Measurements from ENCODE around the gene HIVEP2.

Gene HIVEP2

DNA sequence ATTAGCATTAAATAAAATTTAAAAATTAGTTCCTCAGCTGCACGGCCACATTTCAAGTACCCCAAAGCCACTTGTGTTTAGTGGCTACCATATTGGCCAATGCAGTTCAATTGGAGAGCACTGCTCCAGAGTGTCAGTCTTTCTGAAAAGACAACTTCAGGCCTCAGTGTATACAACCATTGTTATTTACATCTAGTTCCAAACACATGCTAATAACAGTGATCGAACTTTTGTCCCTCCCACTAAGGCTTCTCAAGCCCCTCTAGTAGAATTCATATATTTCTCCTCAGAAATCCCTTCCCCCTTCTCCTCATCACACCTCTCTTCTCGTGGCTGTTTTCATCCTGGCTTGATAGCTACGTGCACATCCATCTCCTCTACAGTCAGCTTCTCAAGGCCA is 32.9 kb downstream of the HIVEP2 start:
- Histone ChIP-seq H3K27ac (0 out of 22 replicates have a peak overlapping the region, but pooled peaks of 1 of the 11 experiments have one; percentile 57), H3K4me2 (no peak overlapping the region), H3K4me3 (no peak overlapping the region)

GRCh38 chr6:142911430-142911829 is 33.5 kb downstream of the HIVEP2 start:
- H3K27ac ChIP-seq, result no peak overlapping the region
- H3K4me3 ChIP-seq, result no peak overlapping the region
- peaks cover 4 to 29% (median 21%) of the 10 kb centered on the region in 10 experiments; a peak in 17 of 20 replicates for H3K4me1 ChIP-seq
- H3K9ac ChIP-seq, result no peak overlapping the region
- H3K4me2 ChIP-seq, result no peak overlapping the region
- no peak for TF ChIP-seq Cebpa-rat (IDR thresholded peaks at IDR 0.05)
- no peaks in the 10 kb centered on the region for H3K27me3 ChIP-seq
- H3K36me3 ChIP-seq, result peaks cover 0 to 70% (median 15%) of the 10 kb centered on the region in 11 experiments; a peak in 13 of 22 replicates
- peaks cover 0 to 36% (median 23%) of the 10 kb centered on the region in 11 experiments; a peak in 14 of 22 replicates for H3K9me3 ChIP-seq (replicated peaks in 1 of 11)
- H4K20me1 ChIP-seq, result no peaks in the 10 kb centered on the region; a peak in 5 of 22 replicates

More for the DNA sequence above, 32.9 kb downstream of the HIVEP2 start:
- no peak for TF ChIP-seq Cebpa-rat (IDR thresholded peaks at IDR 0.05)
- Histone ChIP-seq H3K9ac (no peak overlapping the region), H3K9me3 (replicated peaks in 1 of 11) (peaks cover 0 to 36% (median 23%) of the 10 kb centered on the region in 11 experiments; a peak in 14 of 22 replicates), H3K36me3 (peaks cover 0 to 72% (median 11%) of the 10 kb centered on the region in 11 experiments; a peak in 13 of 22 replicates), H4K20me1 (no peaks in the 10 kb centered on the region; a peak in 5 of 22 replicates), H3K27me3 (no peaks in the 10 kb centered on the region), H3K4me1 (peaks cover 4 to 29% (median 21%) of the 10 kb centered on the region in 10 experiments; a peak in 17 of 20 replicates)

GRCh38 chr6:142909686-142910085 is 35.3 kb downstream of the HIVEP2 start:
- Histone ChIP-seq H3K27me3 (no peaks in the 10 kb centered on the region), H3K4me3 (no peak overlapping the region), H3K9me3 (replicated peaks in 1 of 11) (peaks cover 0 to 40% (median 23%) of the 10 kb centered on the region in 11 experiments; a peak in 16 of 22 replicates), H4K20me1 (no peaks in the 10 kb centered on the region; a peak in 5 of 22 replicates), H3K9ac (no peak overlapping the region), H3K27ac (no peak overlapping the region), H3K4me2 (no peak overlapping the region), H3K36me3 (peaks cover 0 to 57% (median 15%) of the 10 kb centered on the region in 11 experiments; a peak in 13 of 22 replicates), H3K4me1 (peaks cover 4 to 21% (median 13%) of the 10 kb centered on the region in 10 experiments; a peak in 17 of 20 replicates)
- no peak for TF ChIP-seq Cebpa-rat (IDR thresholded peaks at IDR 0.05)

- TF ChIP-seq Cebpa-rat (IDR thresholded peaks at IDR 0.05), result no peak
- H3K4me1 ChIP-seq, result peaks cover 8 to 18% (median 14%) of the 10 kb centered on the region in 10 experiments
- no peak overlapping the region for H3K4me3 ChIP-seq
- H3K27ac ChIP-seq, result no peak overlapping the region
- H3K9me3 ChIP-seq (replicated peaks in 1 of 11), result peaks cover 0 to 40% (median 23%) of the 10 kb centered on the region in 11 experiments; a peak in 15 of 22 replicates
- H3K9ac ChIP-seq, result no peak overlapping the region
- H3K36me3 ChIP-seq, result peaks cover 0 to 47% (median 12%) of the 10 kb centered on the region in 11 experiments; a peak in 13 of 22 replicates
- H3K27me3 ChIP-seq, result no peaks in the 10 kb centered on the region
- H4K20me1 ChIP-seq, result no peaks in the 10 kb centered on the region; a peak in 5 of 22 replicates
- H3K4me2 ChIP-seq, result no peak overlapping the region
These were observed 36.7 kb downstream of the HIVEP2 start for GRCh38 chr6:142908235-142908634.

DNA sequence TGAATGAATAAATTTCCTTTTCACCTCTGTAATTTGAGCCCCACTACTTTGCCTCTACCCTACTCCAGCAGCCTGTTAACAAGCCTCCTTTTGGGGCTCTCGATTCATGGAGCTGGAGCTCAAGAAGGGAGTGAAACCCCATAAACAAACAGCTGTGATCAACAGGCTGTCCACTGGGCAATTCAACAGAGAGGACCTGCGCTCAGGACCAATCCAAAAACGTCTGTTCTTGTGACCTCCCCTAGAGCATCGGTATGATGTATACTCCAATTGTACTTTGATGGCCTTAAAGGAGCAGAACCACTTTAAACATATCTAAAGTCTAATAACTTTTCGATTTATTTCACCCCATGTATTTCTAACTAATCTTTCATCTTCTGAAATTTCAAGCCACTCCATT is 37.4 kb downstream of the HIVEP2 start:
- Histone ChIP-seq H4K20me1 (no peaks in the 10 kb centered on the region; a peak in 5 of 22 replicates), H3K36me3 (peaks cover 0 to 40% (median 5%) of the 10 kb centered on the region in 11 experiments; a peak in 13 of 22 replicates), H3K9me3 (replicated peaks in 1 of 11) (peaks cover 0 to 34% (median 19%) of the 10 kb centered on the region in 11 experiments; a peak in 15 of 22 replicates), H3K9ac (no peak overlapping the region), H3K4me1 (peaks cover 15 to 21% (median 18%) of the 10 kb centered on the region in 10 experiments), H3K27me3 (no peaks in the 10 kb centered on the region), H3K27ac (no peak overlapping the region), H3K4me3 (no peak overlapping the region), H3K4me2 (no peak overlapping the region)
- no peak for TF ChIP-seq Cebpa-rat (IDR thresholded peaks at IDR 0.05)

- H3K4me3 ChIP-seq, result no peak overlapping the region
- no peak for TF ChIP-seq Cebpa-rat (IDR thresholded peaks at IDR 0.05)
- H3K27me3 ChIP-seq, result no peaks in the 10 kb centered on the region
- peaks cover 20 to 26% (median 22%) of the 10 kb centered on the region in 10 experiments for H3K4me1 ChIP-seq
- H3K27ac ChIP-seq, result no peak overlapping the region
- H3K4me2 ChIP-seq, result no peak overlapping the region
- H4K20me1 ChIP-seq, result peaks cover 0 to 5% (median 0%) of the 10 kb centered on the region in 11 experiments; a peak in 5 of 22 replicates
- H3K36me3 ChIP-seq, result peaks cover 0 to 35% (median 0%) of the 10 kb centered on the region in 11 experiments; a peak in 7 of 22 replicates
- no peak overlapping the region for H3K9ac ChIP-seq
- peaks cover 0 to 30% (median 13%) of the 10 kb centered on the region in 11 experiments; a peak in 14 of 22 replicates for H3K9me3 ChIP-seq (replicated peaks in 1 of 11)
These were observed 38.0 kb downstream of the HIVEP2 start for GRCh38 chr6:142906945-142907470.

GRCh38 chr6:142903812-142904211 is 41.2 kb downstream of the HIVEP2 start:
- H3K4me3 ChIP-seq, result no peak overlapping the region
- peaks cover 0 to 12% (median 4%) of the 10 kb centered on the region in 11 experiments; a peak in 7 of 22 replicates for H3K9me3 ChIP-seq (replicated peaks in 1 of 11)
- peaks cover 0 to 29% (median 7%) of the 10 kb centered on the region in 11 experiments; a peak in 13 of 22 replicates for H3K36me3 ChIP-seq
- no peak for TF ChIP-seq Cebpa-rat (IDR thresholded peaks at IDR 0.05)
- no peaks in the 10 kb centered on the region for H3K27me3 ChIP-seq
- H3K4me2 ChIP-seq, result peak overlapping the region; percentile 5 to 83 (median 65); a peak in 14 of 22 replicates
- H3K4me1 ChIP-seq, result peaks cover 23 to 52% (median 37%) of the 10 kb centered on the region in 10 experiments
- peak overlapping the region in 8 of 11 experiments; percentile 71 to 90 (median 82); a peak in 11 of 22 replicates for H3K27ac ChIP-seq
- peaks cover 0 to 9% (median 0%) of the 10 kb centered on the region in 11 experiments; a peak in 5 of 22 replicates for H4K20me1 ChIP-seq
- H3K9ac ChIP-seq, result no peak overlapping the region

- H3K4me3 ChIP-seq, result peak overlapping the region in 6 of 10 experiments; percentile 18 to 52 (median 28); a peak in 6 of 20 replicates
- H4K20me1 ChIP-seq, result peaks cover 0 to 9% (median 0%) of the 10 kb centered on the region in 11 experiments; a peak in 5 of 22 replicates
- peaks cover 0 to 31% (median 12%) of the 10 kb centered on the region in 11 experiments; a peak in 13 of 22 replicates for H3K36me3 ChIP-seq
- peaks cover 23 to 52% (median 37%) of the 10 kb centered on the region in 10 experiments for H3K4me1 ChIP-seq
- peak overlapping the region; percentile 42 to 83 (median 69) for H3K4me2 ChIP-seq
- peaks cover 0 to 14% (median 4%) of the 10 kb centered on the region in 11 experiments; a peak in 7 of 22 replicates for H3K9me3 ChIP-seq (replicated peaks in 1 of 11)
- TF ChIP-seq Cebpa-rat (IDR thresholded peaks at IDR 0.05), result no peak
- H3K27ac ChIP-seq, result peak overlapping the region; percentile 49 to 90 (median 78); a peak in 20 of 22 replicates
- peak overlapping the region in 10 of 11 experiments; percentile 9 to 70 (median 56); a peak in 15 of 22 replicates for H3K9ac ChIP-seq
- no peaks in the 10 kb centered on the region for H3K27me3 ChIP-seq
These were observed 42.3 kb downstream of the HIVEP2 start for GRCh38 chr6:142902636-142903053.

Data from BLaER1 treated with 17β-estradiol and CSF1 and Interleukin-3, amounts not matched to agents 10 nM and 100 nM (cell line).